Measurements from ENCODE around the gene ARHGAP26. TPM values are rescaled to one million over a fixed set of nuclear protein-coding genes. Genes with fewer than 3 reads are reported as not detected.

ARHGAP26 gene
- total and polyA plus RNA-seq, 2 experiments from 2014 or later = 9.5 to 16.8 TPM

- TF ChIP-seq, protein P1, sequence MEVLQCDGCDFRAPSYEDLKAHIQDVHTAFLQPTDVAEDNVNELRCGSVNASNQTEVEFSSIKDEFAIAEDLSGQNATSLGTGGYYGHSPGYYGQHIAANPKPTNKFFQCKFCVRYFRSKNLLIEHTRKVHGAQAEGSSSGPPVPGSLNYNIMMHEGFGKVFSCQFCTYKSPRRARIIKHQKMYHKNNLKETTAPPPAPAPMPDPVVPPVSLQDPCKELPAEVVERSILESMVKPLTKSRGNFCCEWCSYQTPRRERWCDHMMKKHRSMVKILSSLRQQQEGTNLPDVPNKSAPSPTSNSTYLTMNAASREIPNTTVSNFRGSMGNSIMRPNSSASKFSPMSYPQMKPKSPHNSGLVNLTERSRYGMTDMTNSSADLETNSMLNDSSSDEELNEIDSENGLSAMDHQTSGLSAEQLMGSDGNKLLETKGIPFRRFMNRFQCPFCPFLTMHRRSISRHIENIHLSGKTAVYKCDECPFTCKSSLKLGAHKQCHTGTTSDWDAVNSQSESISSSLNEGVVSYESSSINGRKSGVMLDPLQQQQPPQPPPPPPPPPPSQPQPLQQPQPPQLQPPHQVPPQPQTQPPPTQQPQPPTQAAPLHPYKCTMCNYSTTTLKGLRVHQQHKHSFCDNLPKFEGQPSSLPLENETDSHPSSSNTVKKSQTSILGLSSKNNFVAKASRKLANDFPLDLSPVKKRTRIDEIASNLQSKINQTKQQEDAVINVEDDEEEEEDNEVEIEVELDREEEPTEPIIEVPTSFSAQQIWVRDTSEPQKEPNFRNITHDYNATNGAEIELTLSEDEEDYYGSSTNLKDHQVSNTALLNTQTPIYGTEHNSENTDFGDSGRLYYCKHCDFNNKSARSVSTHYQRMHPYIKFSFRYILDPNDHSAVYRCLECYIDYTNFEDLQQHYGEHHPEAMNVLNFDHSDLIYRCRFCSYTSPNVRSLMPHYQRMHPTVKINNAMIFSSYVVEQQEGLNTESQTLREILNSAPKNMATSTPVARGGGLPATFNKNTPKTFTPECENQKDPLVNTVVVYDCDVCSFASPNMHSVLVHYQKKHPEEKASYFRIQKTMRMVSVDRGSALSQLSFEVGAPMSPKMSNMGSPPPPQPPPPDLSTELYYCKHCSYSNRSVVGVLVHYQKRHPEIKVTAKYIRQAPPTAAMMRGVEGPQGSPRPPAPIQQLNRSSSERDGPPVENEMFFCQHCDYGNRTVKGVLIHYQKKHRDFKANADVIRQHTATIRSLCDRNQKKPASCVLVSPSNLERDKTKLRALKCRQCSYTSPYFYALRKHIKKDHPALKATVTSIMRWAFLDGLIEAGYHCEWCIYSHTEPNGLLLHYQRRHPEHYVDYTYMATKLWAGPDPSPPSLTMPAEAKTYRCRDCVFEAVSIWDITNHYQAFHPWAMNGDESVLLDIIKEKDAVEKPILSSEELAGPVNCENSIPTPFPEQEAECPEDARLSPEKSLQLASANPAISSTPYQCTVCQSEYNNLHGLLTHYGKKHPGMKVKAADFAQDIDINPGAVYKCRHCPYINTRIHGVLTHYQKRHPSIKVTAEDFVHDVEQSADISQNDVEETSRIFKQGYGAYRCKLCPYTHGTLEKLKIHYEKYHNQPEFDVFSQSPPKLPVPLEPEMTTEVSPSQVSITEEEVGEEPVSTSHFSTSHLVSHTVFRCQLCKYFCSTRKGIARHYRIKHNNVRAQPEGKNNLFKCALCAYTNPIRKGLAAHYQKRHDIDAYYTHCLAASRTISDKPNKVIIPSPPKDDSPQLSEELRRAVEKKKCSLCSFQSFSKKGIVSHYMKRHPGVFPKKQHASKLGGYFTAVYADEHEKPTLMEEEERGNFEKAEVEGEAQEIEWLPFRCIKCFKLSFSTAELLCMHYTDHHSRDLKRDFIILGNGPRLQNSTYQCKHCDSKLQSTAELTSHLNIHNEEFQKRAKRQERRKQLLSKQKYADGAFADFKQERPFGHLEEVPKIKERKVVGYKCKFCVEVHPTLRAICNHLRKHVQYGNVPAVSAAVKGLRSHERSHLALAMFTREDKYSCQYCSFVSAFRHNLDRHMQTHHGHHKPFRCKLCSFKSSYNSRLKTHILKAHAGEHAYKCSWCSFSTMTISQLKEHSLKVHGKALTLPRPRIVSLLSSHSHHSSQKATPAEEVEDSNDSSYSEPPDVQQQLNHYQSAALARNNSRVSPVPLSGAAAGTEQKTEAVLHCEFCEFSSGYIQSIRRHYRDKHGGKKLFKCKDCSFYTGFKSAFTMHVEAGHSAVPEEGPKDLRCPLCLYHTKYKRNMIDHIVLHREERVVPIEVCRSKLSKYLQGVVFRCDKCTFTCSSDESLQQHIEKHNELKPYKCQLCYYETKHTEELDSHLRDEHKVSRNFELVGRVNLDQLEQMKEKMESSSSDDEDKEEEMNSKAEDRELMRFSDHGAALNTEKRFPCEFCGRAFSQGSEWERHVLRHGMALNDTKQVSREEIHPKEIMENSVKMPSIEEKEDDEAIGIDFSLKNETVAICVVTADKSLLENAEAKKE (CRISPR knock-in tag; IDR thresholded peaks at IDR 0.05) = no peak
- TF ChIP-seq, protein P2, sequence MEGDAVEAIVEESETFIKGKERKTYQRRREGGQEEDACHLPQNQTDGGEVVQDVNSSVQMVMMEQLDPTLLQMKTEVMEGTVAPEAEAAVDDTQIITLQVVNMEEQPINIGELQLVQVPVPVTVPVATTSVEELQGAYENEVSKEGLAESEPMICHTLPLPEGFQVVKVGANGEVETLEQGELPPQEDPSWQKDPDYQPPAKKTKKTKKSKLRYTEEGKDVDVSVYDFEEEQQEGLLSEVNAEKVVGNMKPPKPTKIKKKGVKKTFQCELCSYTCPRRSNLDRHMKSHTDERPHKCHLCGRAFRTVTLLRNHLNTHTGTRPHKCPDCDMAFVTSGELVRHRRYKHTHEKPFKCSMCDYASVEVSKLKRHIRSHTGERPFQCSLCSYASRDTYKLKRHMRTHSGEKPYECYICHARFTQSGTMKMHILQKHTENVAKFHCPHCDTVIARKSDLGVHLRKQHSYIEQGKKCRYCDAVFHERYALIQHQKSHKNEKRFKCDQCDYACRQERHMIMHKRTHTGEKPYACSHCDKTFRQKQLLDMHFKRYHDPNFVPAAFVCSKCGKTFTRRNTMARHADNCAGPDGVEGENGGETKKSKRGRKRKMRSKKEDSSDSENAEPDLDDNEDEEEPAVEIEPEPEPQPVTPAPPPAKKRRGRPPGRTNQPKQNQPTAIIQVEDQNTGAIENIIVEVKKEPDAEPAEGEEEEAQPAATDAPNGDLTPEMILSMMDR (conservative IDR thresholded peaks at IDR 0.05; ENCODE audit: low read depth in 2 of 2) = no peak
- TF ChIP-seq ZNF331 (CRISPR knock-in tag; IDR thresholded peaks at IDR 0.05; ENCODE audit: low read depth) = no peak
Observed at GRCh38 chr5:142901476-142902185, 131.5 kb downstream of the ARHGAP26 start (continued).

GRCh38 chr5:142902186-142902965, 132.2 kb downstream of the ARHGAP26 start:
- no peaks in the 10 kb centered on the region for H3K27me3 Mint-ChIP-seq (ENCODE audit: insufficient read depth, low read depth, poor library complexity)
- no peak overlapping the region for H3K4me2 ChIP-seq
- peaks cover 24% of the 10 kb centered on the region; the same call in 2 of the 3 replicates for H3K36me3 Mint-ChIP-seq (ENCODE audit: low read depth)
- H3K4me1 Mint-ChIP-seq = peaks cover 38% of the 10 kb centered on the region
- no peak overlapping the region; the same call in 1 of the 2 replicates for H3K27ac ChIP-seq (ENCODE audit: low read depth)
- H3K9me2 ChIP-seq (ENCODE audit: insufficient read depth) = no peaks in the 10 kb centered on the region
- ATAC-seq = no peak
- peaks cover 12% of the 10 kb centered on the region; the same call in 1 of the 2 replicates for H3K36me3 ChIP-seq (ENCODE audit: insufficient read depth)
- H3K4me3 ChIP-seq = no peak overlapping the region
- H3K27me3 ChIP-seq (ENCODE audit: insufficient read depth) = no peaks in the 10 kb centered on the region
- H2AFZ ChIP-seq = no peak overlapping the region
- H3K4me3 Mint-ChIP-seq = no peak overlapping the region
- H3K4me1 ChIP-seq (ENCODE audit: insufficient read depth) = peaks cover 26% of the 10 kb centered on the region
- no peak for DNase-seq (ENCODE audit: low spot score)
- no peaks in the 10 kb centered on the region for H3K9me3 Mint-ChIP-seq
- no peaks in the 10 kb centered on the region for H3K79me2 ChIP-seq (replicated peaks; ENCODE audit: insufficient read depth)
- H3F3A ChIP-seq (replicated peaks; ENCODE audit: low read depth) = no peaks in the 10 kb centered on the region
- H3K27ac Mint-ChIP-seq = no peak overlapping the region
- H4K20me1 ChIP-seq (replicated peaks; ENCODE audit: insufficient read depth) = no peaks in the 10 kb centered on the region; the same call in 1 of the 2 replicates
- TF ChIP-seq EZH2 (IDR thresholded peaks at IDR 0.05; ENCODE audit: low read depth, unreplicated experiment) (no peak), ZNF331 (CRISPR knock-in tag; IDR thresholded peaks at IDR 0.05; ENCODE audit: low read depth) (no peak), CREB1 (CRISPR knock-in tag; IDR thresholded peaks at IDR 0.05; ENCODE audit: low read depth) (no peak), POLR2AphosphoS5 (IDR thresholded peaks at IDR 0.05; ENCODE audit: low read depth) (no peak), STAT1 (IDR thresholded peaks at IDR 0.05; ENCODE audit: unreplicated experiment) (no peak)
- TF ChIP-seq, protein P2 (conservative IDR thresholded peaks at IDR 0.05; ENCODE audit: low read depth in 2 of 2) = no peak
- TF ChIP-seq, protein P3, sequence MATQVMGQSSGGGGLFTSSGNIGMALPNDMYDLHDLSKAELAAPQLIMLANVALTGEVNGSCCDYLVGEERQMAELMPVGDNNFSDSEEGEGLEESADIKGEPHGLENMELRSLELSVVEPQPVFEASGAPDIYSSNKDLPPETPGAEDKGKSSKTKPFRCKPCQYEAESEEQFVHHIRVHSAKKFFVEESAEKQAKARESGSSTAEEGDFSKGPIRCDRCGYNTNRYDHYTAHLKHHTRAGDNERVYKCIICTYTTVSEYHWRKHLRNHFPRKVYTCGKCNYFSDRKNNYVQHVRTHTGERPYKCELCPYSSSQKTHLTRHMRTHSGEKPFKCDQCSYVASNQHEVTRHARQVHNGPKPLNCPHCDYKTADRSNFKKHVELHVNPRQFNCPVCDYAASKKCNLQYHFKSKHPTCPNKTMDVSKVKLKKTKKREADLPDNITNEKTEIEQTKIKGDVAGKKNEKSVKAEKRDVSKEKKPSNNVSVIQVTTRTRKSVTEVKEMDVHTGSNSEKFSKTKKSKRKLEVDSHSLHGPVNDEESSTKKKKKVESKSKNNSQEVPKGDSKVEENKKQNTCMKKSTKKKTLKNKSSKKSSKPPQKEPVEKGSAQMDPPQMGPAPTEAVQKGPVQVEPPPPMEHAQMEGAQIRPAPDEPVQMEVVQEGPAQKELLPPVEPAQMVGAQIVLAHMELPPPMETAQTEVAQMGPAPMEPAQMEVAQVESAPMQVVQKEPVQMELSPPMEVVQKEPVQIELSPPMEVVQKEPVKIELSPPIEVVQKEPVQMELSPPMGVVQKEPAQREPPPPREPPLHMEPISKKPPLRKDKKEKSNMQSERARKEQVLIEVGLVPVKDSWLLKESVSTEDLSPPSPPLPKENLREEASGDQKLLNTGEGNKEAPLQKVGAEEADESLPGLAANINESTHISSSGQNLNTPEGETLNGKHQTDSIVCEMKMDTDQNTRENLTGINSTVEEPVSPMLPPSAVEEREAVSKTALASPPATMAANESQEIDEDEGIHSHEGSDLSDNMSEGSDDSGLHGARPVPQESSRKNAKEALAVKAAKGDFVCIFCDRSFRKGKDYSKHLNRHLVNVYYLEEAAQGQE (IDR thresholded peaks at IDR 0.05; ENCODE audit: unreplicated experiment) = no peak

Measured in GM23338 (cell line).